GM19467 (cell line): Measurements from ENCODE around the gene ABHD17A.

Experiments used
- ATAC-seq: cut with Tn5 transposase; IDR thresholded peaks from one replicate; pipeline ENCODE4 v1.9.1; 2021; ENCODE audit warnings: mild to moderate bottlenecking, moderate library complexity; ENCODE audit not compliant: unreplicated experiment

Gene ABHD17A

GRCh38 chr19:1885398-1886119 is at the start of gene ABHD17A:
Gene ABHD17A (minus strand): TSS chr19:1885496. CDS start chr19:1881566, 3,930 bp downstream.
- peak; percentile 78 for ATAC-seq

- ATAC-seq = no peak
These were observed 48.6 kb upstream of the ABHD17A start for GRCh38 chr19:1933942-1934341.

GRCh38 chr19:1933244-1933643 is 47.9 kb upstream of the ABHD17A start:
- ATAC-seq = no peak

- no peak for ATAC-seq
These were observed 47.1 kb upstream of the ABHD17A start for GRCh38 chr19:1932395-1932794.

DNA sequence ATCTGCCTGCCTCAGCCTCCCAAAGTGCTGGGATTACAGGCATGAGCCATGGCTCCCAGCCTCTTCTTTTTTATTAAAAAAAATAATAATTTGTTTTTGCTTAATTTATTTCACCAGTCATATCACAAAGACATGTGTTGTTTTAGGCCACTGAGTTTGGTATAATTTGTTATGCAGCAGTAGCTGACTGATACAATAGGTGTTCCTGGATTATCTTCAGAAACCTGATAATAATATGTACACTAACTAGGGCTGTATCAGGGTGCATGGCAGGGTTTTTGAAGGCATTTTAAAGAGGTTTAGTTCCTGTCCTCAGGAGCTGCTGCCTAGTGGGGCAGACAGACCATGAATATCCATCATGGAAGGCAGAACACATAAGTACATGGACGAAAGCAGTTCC is 46.1 kb upstream of the ABHD17A start:
- no peak for ATAC-seq

- no peak for ATAC-seq
These were observed 43.9 kb upstream of the ABHD17A start for GRCh38 chr19:1929021-1929742.

DNA sequence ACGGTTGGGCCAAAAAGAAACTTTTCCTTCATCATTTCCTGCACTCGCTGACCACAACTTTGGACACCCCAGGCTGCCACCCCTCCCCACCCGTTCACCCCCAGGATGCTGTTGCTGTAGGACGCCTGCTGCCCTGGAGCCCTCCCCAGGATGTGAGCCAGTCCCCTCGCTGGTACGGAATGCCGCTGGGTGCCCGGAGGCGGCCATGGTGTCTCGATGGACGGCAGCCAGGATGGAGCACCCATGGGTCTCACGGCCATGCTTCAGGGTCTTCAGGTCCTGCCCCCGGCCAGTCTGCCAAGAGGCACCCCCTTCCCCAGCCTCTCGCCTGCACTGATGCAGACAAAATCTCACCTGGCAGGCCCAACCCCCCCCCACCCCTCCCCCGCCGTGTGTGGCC is 40.2 kb upstream of the ABHD17A start:
- ATAC-seq = no peak

DNA sequence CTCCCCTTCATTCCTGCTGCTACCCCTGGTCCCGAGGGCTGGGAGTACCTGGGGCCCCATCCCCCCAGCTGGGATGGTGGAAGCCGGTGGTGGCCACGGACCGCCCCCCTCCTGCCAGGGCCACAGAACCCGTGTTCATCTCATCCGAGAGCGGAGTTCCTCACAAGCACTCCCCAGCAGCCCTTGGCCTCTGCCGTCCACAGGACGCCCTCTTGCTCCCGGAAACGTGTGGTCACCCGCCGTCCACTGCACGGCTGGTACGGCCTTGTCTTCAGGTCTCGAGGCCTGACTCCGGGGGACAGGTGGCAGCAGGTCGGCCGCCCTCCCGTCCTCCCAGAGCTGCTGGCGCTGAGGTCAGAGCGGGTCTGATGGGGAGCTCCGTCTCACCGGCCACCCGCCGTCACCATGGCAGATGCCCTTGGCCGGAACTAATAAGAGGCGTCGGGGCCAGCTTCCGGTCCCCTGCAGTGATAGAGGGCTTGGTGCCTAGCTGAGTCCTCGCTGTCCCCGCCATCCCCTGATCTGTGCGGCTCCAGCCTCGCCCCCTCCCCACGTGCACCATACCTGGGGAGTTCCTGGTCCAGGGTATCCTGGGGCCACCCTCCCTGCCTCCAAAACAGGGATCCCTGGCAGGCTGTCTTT is 39.1 kb upstream of the ABHD17A start:
- no peak for ATAC-seq

DNA sequence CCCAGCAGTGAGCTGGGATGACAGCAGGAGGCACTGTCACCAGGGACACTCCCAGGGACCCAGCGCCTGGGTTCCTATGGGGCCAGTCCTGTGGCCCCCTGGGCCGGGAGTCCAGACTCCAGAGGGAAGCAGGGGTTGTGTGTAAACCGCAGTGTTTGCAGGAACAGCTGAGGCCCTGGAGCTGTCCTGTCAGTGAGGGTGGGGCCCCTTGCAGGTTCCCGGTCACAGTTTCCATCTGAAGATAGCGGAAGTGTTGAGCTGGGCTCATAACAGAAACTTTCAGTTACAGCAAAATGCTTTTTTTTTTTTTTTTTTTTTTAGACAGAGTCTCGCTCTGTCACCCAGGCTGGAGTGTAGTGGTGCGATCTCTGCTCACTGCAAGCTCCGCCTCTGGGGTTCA is 38.0 kb upstream of the ABHD17A start:
- ATAC-seq = no peak

- no peak for ATAC-seq
These were observed 37.5 kb upstream of the ABHD17A start for GRCh38 chr19:1922803-1923202.

DNA sequence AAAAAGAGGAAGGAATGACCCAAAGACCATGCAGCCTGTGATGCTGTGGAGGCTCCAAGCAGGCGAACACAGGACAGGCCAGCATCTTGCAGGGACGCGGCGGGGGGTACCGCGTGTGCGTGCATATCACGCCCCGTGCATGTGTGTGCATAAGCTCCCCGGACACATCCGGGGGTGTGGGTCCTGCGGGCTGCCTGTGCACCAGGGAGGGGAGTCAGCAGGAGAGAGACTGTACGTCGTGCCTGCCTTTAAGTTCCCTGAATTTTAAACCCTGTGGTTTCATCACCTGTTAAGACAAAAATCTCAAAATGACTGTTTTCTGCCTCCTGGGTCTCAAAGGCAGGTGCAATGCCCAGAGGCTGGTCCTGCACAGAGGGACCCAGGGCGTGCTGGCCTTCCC is 36.5 kb upstream of the ABHD17A start:
- no peak for ATAC-seq

GRCh38 chr19:1921326-1921725 is 36.0 kb upstream of the ABHD17A start:
- no peak for ATAC-seq

DNA sequence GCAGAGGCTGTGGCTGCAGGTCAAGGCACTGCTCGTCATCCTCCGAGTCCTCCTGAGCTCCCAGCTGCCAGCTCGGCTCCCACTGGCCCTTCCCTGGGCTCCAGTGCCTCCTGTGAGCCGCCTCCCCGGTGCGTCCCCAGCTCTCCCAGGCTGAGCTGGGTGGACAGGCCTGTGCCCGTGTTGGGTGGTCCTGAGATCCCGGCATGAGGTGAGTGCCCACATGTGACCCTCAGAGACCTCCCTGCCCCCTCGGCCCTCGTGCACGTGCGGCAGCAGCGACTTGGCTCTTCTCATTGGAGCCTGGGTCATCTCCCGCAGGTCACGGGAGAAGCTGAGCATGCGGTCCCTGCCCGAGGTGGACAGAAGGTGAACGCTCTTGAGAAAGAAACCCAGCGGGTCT is 35.3 kb upstream of the ABHD17A start:
- ATAC-seq = no peak

DNA sequence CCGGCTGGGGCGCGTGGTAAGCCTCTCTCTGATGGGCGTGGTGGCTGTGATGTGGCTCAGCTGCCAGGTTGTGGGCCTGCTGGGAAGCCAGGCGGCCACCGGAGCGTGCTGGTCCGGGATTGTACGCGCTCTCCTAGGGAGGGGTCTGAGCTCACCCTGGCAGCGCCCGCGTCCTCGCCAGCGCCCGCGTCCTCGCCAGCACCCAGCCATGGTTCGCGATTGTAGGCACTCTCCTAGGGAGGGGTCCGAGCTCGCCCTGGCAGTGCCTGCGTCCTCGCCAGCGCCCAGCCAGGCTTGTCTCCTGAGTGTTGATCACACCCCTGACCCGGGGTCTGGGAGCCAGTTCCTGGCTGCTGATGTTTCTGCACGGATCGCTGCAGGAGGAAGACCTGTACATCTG is 33.7 kb upstream of the ABHD17A start:
- no peak for ATAC-seq

DNA sequence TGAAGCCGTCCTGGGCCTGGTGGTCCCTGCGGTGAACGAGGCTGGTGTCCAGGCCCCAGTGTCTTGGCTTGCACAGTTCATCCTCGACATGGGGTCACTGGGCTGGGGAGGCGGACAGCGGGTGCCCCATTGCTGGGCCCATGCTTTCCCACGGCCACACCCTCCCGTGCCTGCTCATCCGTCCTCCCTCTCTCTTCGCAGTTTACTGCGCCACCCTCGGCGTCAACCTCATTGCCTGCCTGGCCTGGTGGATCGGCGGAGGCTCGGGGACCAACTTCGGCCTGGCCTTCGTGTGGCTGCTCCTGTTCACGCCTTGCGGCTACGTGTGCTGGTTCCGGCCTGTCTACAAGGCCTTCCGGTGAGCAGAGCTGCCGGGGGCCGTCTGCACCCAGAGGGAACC is 32.6 kb upstream of the ABHD17A start:
- ATAC-seq = no peak

- ATAC-seq = no peak
These were observed 31.9 kb upstream of the ABHD17A start for GRCh38 chr19:1917146-1917545.

- no peak for ATAC-seq
These were observed 29.6 kb upstream of the ABHD17A start for GRCh38 chr19:1914826-1915341.

DNA sequence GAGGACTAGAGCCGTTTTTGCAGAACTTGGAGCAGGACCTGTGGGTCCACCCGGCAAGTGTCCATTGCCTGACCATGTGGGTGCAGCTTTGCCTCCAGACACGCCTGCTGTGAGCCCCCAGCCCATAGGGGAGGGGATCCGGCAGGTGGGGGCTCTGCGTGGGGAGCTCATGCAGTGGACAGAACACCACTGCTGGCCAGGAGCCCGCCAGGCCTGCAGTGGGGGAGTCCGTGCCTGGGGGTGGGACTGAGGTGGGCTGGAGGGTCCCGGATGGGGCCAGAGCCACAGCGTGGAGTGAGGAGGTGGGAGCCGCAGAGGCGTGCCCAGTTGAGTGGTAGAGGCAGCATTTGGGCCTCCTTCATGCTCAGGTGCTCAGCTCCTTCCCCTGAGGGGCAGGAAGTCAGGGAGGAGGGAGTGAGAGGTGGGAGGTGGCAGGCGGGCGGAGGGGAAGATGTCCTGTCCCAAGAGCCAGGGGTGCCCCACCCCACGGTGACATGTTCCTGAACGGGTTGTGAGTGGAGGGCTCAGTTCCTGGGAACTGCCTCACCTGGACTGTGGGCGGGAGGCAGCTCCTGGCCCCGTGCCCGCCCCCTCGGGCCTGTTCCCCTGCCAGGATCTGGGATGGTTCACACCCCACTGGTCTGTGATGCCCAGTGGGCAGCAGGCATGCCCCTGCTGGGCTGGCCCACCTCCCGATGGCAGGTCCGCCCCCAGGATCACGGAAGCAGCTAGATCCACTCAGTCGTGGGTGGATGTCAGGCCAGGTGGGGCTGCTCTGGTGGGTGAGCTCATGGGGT is 28.7 kb upstream of the ABHD17A start:
- ATAC-seq = no peak

- no peak for ATAC-seq
These were observed 27.6 kb upstream of the ABHD17A start for GRCh38 chr19:1912760-1913505.

DNA sequence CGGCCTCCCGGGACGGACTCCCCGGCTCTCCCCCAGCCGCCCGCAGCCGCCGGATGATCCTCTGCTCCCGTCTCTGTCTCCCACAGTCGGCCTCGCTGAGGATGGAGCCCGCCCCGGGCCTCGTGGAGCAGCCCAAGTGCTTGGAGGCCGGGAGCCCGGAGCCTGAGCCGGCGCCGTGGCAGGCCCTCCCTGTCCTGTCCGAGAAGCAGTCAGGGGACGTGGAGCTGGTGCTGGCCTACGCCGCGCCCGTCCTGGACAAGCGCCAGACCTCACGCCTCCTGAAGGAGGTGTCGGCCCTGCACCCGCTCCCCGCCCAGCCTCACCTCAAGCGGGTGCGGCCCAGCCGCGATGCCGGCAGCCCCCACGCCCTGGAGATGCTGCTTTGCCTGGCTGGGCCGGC is 26.7 kb upstream of the ABHD17A start:
- no peak for ATAC-seq
